SU-DHL-6 (cell line): ENCODE results near the gene TMPO.

Source experiments
- EZH2phosphoT487 ChIP-seq: fragments of 200-600 bp; sonication (generic), shearing (Covaris generic); conservative IDR thresholded peaks from 2 replicates; pipeline ENCODE4 v1.6.1; 2018; ENCODE audit warnings: mild to moderate bottlenecking, antibody characterized with exemption, low read length, moderate library complexity, mixed read lengths
- TF ChIP-seq, protein P1 (sequence below): fragments of 200-600 bp; sonication (generic); IDR thresholded peaks from one replicate; pipeline ENCODE4 v1.5.1; 2017; ENCODE audit warnings: antibody characterized with exemption, mild to moderate bottlenecking, low read length, moderate library complexity; ENCODE audit not compliant: insufficient read depth, poor library complexity, severe bottlenecking

- TF ChIP-seq, protein P1, sequence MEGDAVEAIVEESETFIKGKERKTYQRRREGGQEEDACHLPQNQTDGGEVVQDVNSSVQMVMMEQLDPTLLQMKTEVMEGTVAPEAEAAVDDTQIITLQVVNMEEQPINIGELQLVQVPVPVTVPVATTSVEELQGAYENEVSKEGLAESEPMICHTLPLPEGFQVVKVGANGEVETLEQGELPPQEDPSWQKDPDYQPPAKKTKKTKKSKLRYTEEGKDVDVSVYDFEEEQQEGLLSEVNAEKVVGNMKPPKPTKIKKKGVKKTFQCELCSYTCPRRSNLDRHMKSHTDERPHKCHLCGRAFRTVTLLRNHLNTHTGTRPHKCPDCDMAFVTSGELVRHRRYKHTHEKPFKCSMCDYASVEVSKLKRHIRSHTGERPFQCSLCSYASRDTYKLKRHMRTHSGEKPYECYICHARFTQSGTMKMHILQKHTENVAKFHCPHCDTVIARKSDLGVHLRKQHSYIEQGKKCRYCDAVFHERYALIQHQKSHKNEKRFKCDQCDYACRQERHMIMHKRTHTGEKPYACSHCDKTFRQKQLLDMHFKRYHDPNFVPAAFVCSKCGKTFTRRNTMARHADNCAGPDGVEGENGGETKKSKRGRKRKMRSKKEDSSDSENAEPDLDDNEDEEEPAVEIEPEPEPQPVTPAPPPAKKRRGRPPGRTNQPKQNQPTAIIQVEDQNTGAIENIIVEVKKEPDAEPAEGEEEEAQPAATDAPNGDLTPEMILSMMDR: no peak
- TF ChIP-seq EZH2phosphoT487: no peak
Measured at GRCh38 chr12:98595243-98595988, 80.0 kb downstream of the TMPO start.
